Measurements from ENCODE around the gene LRRK1.

Gene LRRK1

GRCh38 chr15:101004500-101004899 lies 85.3 kb downstream of the LRRK1 start:
- no peak for DNase-seq (ENCODE audit: low read depth in 3 of 3)

- no peak for DNase-seq (ENCODE audit: low read depth in 3 of 3)
These were observed 86.0 kb downstream of the LRRK1 start for GRCh38 chr15:101004986-101005747.

- DNase-seq (ENCODE audit: low read depth in 3 of 3), result peak; percentile 38 to 72 (median 55)
These were observed 88.0 kb downstream of the LRRK1 start for GRCh38 chr15:101006931-101007691.

GRCh38 chr15:101008158-101009139 lies 89.3 kb downstream of the LRRK1 start:
- peak; percentile 74 to 88 (median 77) for DNase-seq (ENCODE audit: low read depth in 3 of 3)

GRCh38 chr15:101009176-101009575 lies 90.0 kb downstream of the LRRK1 start:
- DNase-seq (ENCODE audit: low read depth in 3 of 3), result no peak

GRCh38 chr15:101010781-101011180 lies 91.6 kb downstream of the LRRK1 start:
- DNase-seq (ENCODE audit: low read depth in 3 of 3), result no peak

GRCh38 chr15:101012326-101013200 lies 93.4 kb downstream of the LRRK1 start:
- DNase-seq (ENCODE audit: low read depth in 3 of 3), result no peak

GRCh38 chr15:101013201-101013550 lies 94.0 kb downstream of the LRRK1 start:
- DNase-seq (ENCODE audit: low read depth in 3 of 3), result no peak

GRCh38 chr15:101013769-101014675 lies 94.9 kb downstream of the LRRK1 start:
- DNase-seq (ENCODE audit: low read depth in 3 of 3), result no peak

- peak; percentile 44 to 68 (median 61) for DNase-seq (ENCODE audit: low read depth in 3 of 3)
These were observed 96.0 kb downstream of the LRRK1 start for GRCh38 chr15:101014921-101015841.

- DNase-seq (ENCODE audit: low read depth in 3 of 3), result no peak
These were observed 97.4 kb downstream of the LRRK1 start for GRCh38 chr15:101016581-101016980.

- DNase-seq (ENCODE audit: low read depth in 3 of 3), result no peak
These were observed 98.1 kb downstream of the LRRK1 start for GRCh38 chr15:101017093-101017754.

GRCh38 chr15:101018016-101018415 lies 98.9 kb downstream of the LRRK1 start:
- no peak for DNase-seq (ENCODE audit: low read depth in 3 of 3)

- DNase-seq (ENCODE audit: low read depth in 3 of 3), result no peak
These were observed 99.3 kb downstream of the LRRK1 start for GRCh38 chr15:101018450-101018849.

GRCh38 chr15:101019366-101019896 lies 100.3 kb downstream of the LRRK1 start:
- DNase-seq (ENCODE audit: low read depth in 3 of 3), result no peak

- no peak for DNase-seq (ENCODE audit: low read depth in 3 of 3)
These were observed 101.3 kb downstream of the LRRK1 start for GRCh38 chr15:101020451-101020850.

- no peak for DNase-seq (ENCODE audit: low read depth in 3 of 3)
These were observed 101.8 kb downstream of the LRRK1 start for GRCh38 chr15:101020945-101021344.

- DNase-seq (ENCODE audit: low read depth in 3 of 3), result no peak
These were observed 103.1 kb downstream of the LRRK1 start for GRCh38 chr15:101022306-101022705.
